Upper lobe of left lung (tissue), 6 donors: ENCODE results near the gene DSP. TPM values are rescaled to one million over a fixed set of nuclear protein-coding genes. Genes with fewer than 3 reads are reported as not detected.

Source experiments
- ATAC-seq, 2 donors: fragments of 200-7000 bp; cut with Tn5 transposase; one replicate each; pipeline ENCODE4 v1.9.1; 2022; ENCODE audit warnings: mild to moderate bottlenecking in 2 of 2, moderate library complexity in 2 of 2; ENCODE audit not compliant: low FRiP score in 2 of 2
- DNase-seq, 2 donors: peaks; one replicate each; pipeline ENCODE4 v3.0.0-alpha.2; 2019 to 2020
- H3K27ac ChIP-seq, 4 donors: fragments of 200-600 bp; sonication (generic); one replicate each; pipeline ENCODE4 v1.5.1; 2016 to 2019
- H3K27me3 ChIP-seq, 4 donors: fragments of 200-600 bp; sonication (generic); one replicate each; pipeline ENCODE4 v1.5.1; 2017 to 2019
- H3K36me3 ChIP-seq, 4 donors: fragments of 200-600 bp; sonication (generic); one replicate each; pipeline ENCODE4 v1.5.1; 2016 to 2019
- H3K4me1 ChIP-seq, 4 donors: fragments of 200-600 bp; sonication (generic); one replicate each; pipeline ENCODE4 v1.5.1; 2018 to 2019
- H3K4me3 ChIP-seq, 4 donors: fragments of 200-600 bp; sonication (generic); one replicate each; pipeline ENCODE4 v1.5.1; 2017 to 2019; ENCODE audit warnings: mild to moderate bottlenecking in 2 of 4, moderate library complexity in 1 of 4
- H3K9me3 ChIP-seq, 4 donors: fragments of 200-600 bp; sonication (generic); one replicate each; pipeline ENCODE4 v1.5.1; 2018 to 2019
- CTCF ChIP-seq, 6 experiments: fragments of 450-650 bp in 4 of 6; fragments of 200-600 bp in 2 of 6; sonication (generic) in 2 of 6; IDR thresholded peaks; one replicate each; pipeline ENCODE4 v1.5.1; 2016 to 2019; ENCODE audit warnings: antibody characterized with exemption in 6 of 6
- EP300 ChIP-seq, 4 donors: sonication (generic); formaldehyde crosslinking; IDR thresholded peaks; one replicate each; pipeline ENCODE4 v1.5.1; 2017; ENCODE audit warnings: antibody characterized with exemption in 4 of 4, control low read depth in 2 of 4
- POLR2A ChIP-seq, 4 donors: fragments of 450-650 bp; IDR thresholded peaks; one replicate each; pipeline ENCODE4 v1.5.1; 2016 to 2017; ENCODE audit warnings: antibody characterized with exemption in 4 of 4, mild to moderate bottlenecking in 2 of 4
- POLR2AphosphoS5 ChIP-seq, 2 donors: sonication (generic); formaldehyde crosslinking; IDR thresholded peaks; one replicate each; pipeline ENCODE4 v1.5.1; 2017; ENCODE audit warnings: antibody characterized with exemption in 2 of 2
- WGBS, 2 donors: methylation state at CpG; one replicate each; pipeline ENCODE4 v1.1.5; 2017 to 2018; 5-methylcytosine and 5-hydroxymethylcytosine counted together
- total RNA-seq, 6 donors: library from RNA; depleted of rRNA in 4 of 6; stranded (reverse); fragments of >200 nt in 4 of 6; gene quantifications; one replicate each; pipeline versions ENCODE4 v1.1.0 to v1.2.1, GENCODE V29; 2016 to 2021
- donor health status: DM: no; HTN: no; CAD: no; lungs with moderate emphysema.
- donor health status: DM: no; HTN: yes; CAD: no; lungs with severe emphysema.

DSP gene
- total RNA-seq, 6 donors from 2014 or later, result 6.3 to 88.2 (median 29.0) TPM

- ATAC-seq (peak; percentile 99 to 100), DNase-seq (peak; percentile 96)
- WGBS, 2 donors, result 1% methylated on average over 25 to 39 of the region's 72 CpGs
- H3K36me3 ChIP-seq, result peaks cover 0 to 19% (median 8%) of the 10 kb centered on the region in 4 donors
- H3K27ac ChIP-seq, result peak within 1 kb of the TSS; percentile 45 to 88 (median 68)
- peaks cover 14 to 36% (median 22%) of the 10 kb centered on the region in 4 donors for H3K4me1 ChIP-seq
- H3K27me3 ChIP-seq, result no peaks in the 10 kb centered on the region
- peak in 2 of 4 donors; percentile 41 to 85 for TF ChIP-seq POLR2A (IDR thresholded peaks at IDR 0.05)
- TF ChIP-seq POLR2AphosphoS5 (IDR thresholded peaks at IDR 0.05), result peak; percentile 78 to 88
- TF ChIP-seq CTCF (IDR thresholded peaks at IDR 0.05), result peak in 2 of 6 experiments; percentile 11 to 20
- no peak for TF ChIP-seq EP300 (IDR thresholded peaks at IDR 0.05)
- peak within 1 kb of the TSS; percentile 78 to 97 (median 88) for H3K4me3 ChIP-seq
- no peaks in the 10 kb centered on the region for H3K9me3 ChIP-seq
These were observed 48.8 kb downstream of the DSP start, which contains the start of gene SNRNP48 for GRCh38 chr6:7589949-7590917. Gene SNRNP48, plus strand, starts transcription at chr6:7590198. Its CDS starts 60 bp downstream, at chr6:7590258.

GRCh38 chr6:7590918-7591302 is 49.4 kb downstream of the DSP start:
- peak in 1 of 2 donors; percentile 36 for DNase-seq

GRCh38 chr6:7591770-7592169 is 50.3 kb downstream of the DSP start:
- H3K36me3 ChIP-seq, result peaks cover 8 to 34% (median 16%) of the 10 kb centered on the region in 4 donors
- ATAC-seq (no peak), DNase-seq (no peak)
- H3K27ac ChIP-seq, result no peak overlapping the region
- 92 to 96% methylated on average over 5 of the region's 5 CpGs for WGBS, 2 donors
- no peak overlapping the region for H3K4me3 ChIP-seq
- TF ChIP-seq EP300 (IDR thresholded peaks at IDR 0.05) (no peak), CTCF (IDR thresholded peaks at IDR 0.05) (no peak), POLR2AphosphoS5 (IDR thresholded peaks at IDR 0.05) (no peak), POLR2A (IDR thresholded peaks at IDR 0.05) (no peak)
- H3K9me3 ChIP-seq, result no peaks in the 10 kb centered on the region
- H3K4me1 ChIP-seq, result peaks cover 14 to 36% (median 22%) of the 10 kb centered on the region in 4 donors
- no peaks in the 10 kb centered on the region for H3K27me3 ChIP-seq

More at GRCh38 chr6:7590918-7591302, 49.4 kb downstream of the DSP start:
- no peaks in the 10 kb centered on the region for H3K9me3 ChIP-seq
- H3K4me3 ChIP-seq, result peak overlapping the region; percentile 78 to 97 (median 88)
- ATAC-seq, result peak in 1 of 2 donors; percentile 4
- TF ChIP-seq CTCF (IDR thresholded peaks at IDR 0.05) (no peak), POLR2A (IDR thresholded peaks at IDR 0.05) (no peak), POLR2AphosphoS5 (IDR thresholded peaks at IDR 0.05) (no peak), EP300 (IDR thresholded peaks at IDR 0.05) (no peak)
- H3K36me3 ChIP-seq, result peaks cover 5 to 25% (median 12%) of the 10 kb centered on the region in 4 donors
- no peaks in the 10 kb centered on the region for H3K27me3 ChIP-seq
- peak overlapping the region in 3 of 4 donors; percentile 49 to 88 (median 86) for H3K27ac ChIP-seq
- H3K4me1 ChIP-seq, result peaks cover 14 to 36% (median 22%) of the 10 kb centered on the region in 4 donors
- WGBS, 2 donors, result 9 to 15% methylated on average over 10 of the region's 10 CpGs

- peaks cover 10 to 49% (median 20%) of the 10 kb centered on the region in 4 donors for H3K36me3 ChIP-seq
- H3K27me3 ChIP-seq, result no peaks in the 10 kb centered on the region
- ATAC-seq, result no peak
- DNase-seq, result no peak
- peaks cover 14 to 36% (median 22%) of the 10 kb centered on the region in 4 donors for H3K4me1 ChIP-seq
- no peaks in the 10 kb centered on the region for H3K9me3 ChIP-seq
- H3K27ac ChIP-seq, result no peak overlapping the region
- 65 to 88% methylated on average over 1 of the region's 1 CpG for WGBS, 2 donors
- no peak overlapping the region for H3K4me3 ChIP-seq
- TF ChIP-seq CTCF (IDR thresholded peaks at IDR 0.05) (no peak), POLR2A (IDR thresholded peaks at IDR 0.05) (no peak), POLR2AphosphoS5 (IDR thresholded peaks at IDR 0.05) (no peak), EP300 (IDR thresholded peaks at IDR 0.05) (no peak)
These were observed 51.8 kb downstream of the DSP start for GRCh38 chr6:7593229-7593628.
